Calu3 (cell line): Measurements from ENCODE around the gene LPCAT2. TPM values are rescaled to one million over a fixed set of nuclear protein-coding genes. Genes with fewer than 3 reads are reported as not detected.
A peak's percentile ranks its signal among the peaks of the same experiment; 100 is the strongest.

Experiments used
- Bru-seq: library from RNA; stranded (reverse); fragments of 400-500 nt; gene quantifications from one replicate; lab custom pipeline; 2021; lab: Mats Ljungman, UMichigan
- BruChase-seq, 2 experiments: library from RNA; stranded (reverse); fragments of 400-500 nt; gene quantifications; one replicate each; lab custom pipeline; 2021; lab: Mats Ljungman, UMichigan
- BruUV-seq: library from RNA; stranded (reverse); fragments of 400-500 nt; replicated peaks from 2 replicates; lab custom pipeline; 2021; lab: Mats Ljungman, UMichigan
- CTCF ChIA-PET: fragments of 300-600 bp; sonication (Branson Sonifier 250); formaldehyde crosslinking; loops from one replicate; lab custom pipeline; 2022; ENCODE audit warnings: antibody characterized with exemption; lab: Charles Lee
- DNase-seq: peaks from one replicate; pipeline ENCODE4 v3.0.0; 2022
- H3K27ac Mint-ChIP-seq: one replicate; pipeline ENCODE4 v1.8.0; 2022; ENCODE audit warnings: mixed read lengths; ENCODE audit not compliant: unreplicated experiment
- H3K27me3 Mint-ChIP-seq: one replicate; pipeline ENCODE4 v1.8.0; 2022; ENCODE audit warnings: mixed read lengths; ENCODE audit not compliant: unreplicated experiment
- H3K36me3 Mint-ChIP-seq: one replicate; pipeline ENCODE4 v1.8.0; 2022; ENCODE audit warnings: mild to moderate bottlenecking, moderate library complexity, mixed read lengths; ENCODE audit not compliant: insufficient read depth, unreplicated experiment
- H3K4me1 Mint-ChIP-seq: one replicate; pipeline ENCODE4 v1.8.0; 2022; ENCODE audit warnings: mild to moderate bottlenecking, low read depth, mixed read lengths; ENCODE audit not compliant: unreplicated experiment
- H3K4me3 Mint-ChIP-seq: one replicate; pipeline ENCODE4 v1.8.0; 2022; ENCODE audit warnings: mild to moderate bottlenecking, low read depth, moderate library complexity, mixed read lengths; ENCODE audit not compliant: unreplicated experiment
- H3K9me3 Mint-ChIP-seq: one replicate; pipeline ENCODE4 v1.8.0; 2022; ENCODE audit warnings: low read depth, mixed read lengths; ENCODE audit not compliant: unreplicated experiment
- CTCF ChIP-seq: fragments of 200-600 bp; IDR thresholded peaks from one replicate; pipeline ENCODE4 v1.8.0; 2022; ENCODE audit warnings: antibody characterized with exemption; ENCODE audit not compliant: unreplicated experiment
- intact Hi-C: fragments of 100-400 bp; cut with micrococcal nuclease; formaldehyde crosslinking; loops from one replicate; pipeline ENCODE4 v1.10.0; 2022; ENCODE audit not compliant: unreplicated experiment
- long read RNA-seq: library from polyadenylated mRNA; stranded (forward); transcript quantifications from one replicate; pipeline ENCODE4 v2.0.0, GENCODE V29; 2022
- total RNA-seq: library from RNA; stranded (reverse); gene quantifications from 2 replicates; pipeline ENCODE4 v1.2.3, GENCODE V29; 2022

LPCAT2 gene
- total RNA-seq (3.9 and 10.0 TPM in 2 replicates), Bru-seq, nascent RNA (percentile 38 among the genes with signal in this experiment), BruChase-seq, experiment 1, labeled RNA remaining after a 6-hour chase (percentile 42 among the genes with signal in this experiment), BruChase-seq, experiment 2, labeled RNA remaining after a 2-hour chase (percentile 41 among the genes with signal in this experiment)
- long read RNA-seq, full-length matches to known transcripts = 3 of 4 reads
- long read RNA-seq, partial matches to known transcripts = 0 of 4 reads
- long read RNA-seq, other reads (novel, unspliced or antisense) = 1 of 4 reads

GRCh38 chr16:55508941-55509931, at the start of gene LPCAT2:
LPCAT2 (plus strand) TSS chr16:55509072; CDS start chr16:55509182, 110 bp downstream.
- intact Hi-C loops = no loop called here
- no peak for TF ChIP-seq CTCF
- H3K27ac Mint-ChIP-seq = no peak within 1 kb of the TSS
- CTCF ChIA-PET = interaction anchor here (0.6 to 0.9 kb wide), 2 partner anchors 8 to 14 kb away, joined by 3 to 5 read pairs; no protein-coding TSS in a partner anchor
- peaks cover 4% of the 10 kb centered on the region for H3K9me3 Mint-ChIP-seq
- H3K4me1 Mint-ChIP-seq = peaks cover 9% of the 10 kb centered on the region
- DNase-seq = peak; percentile 69
- no TSS peak for BruUV-seq
- peaks cover 9% of the 10 kb centered on the region for H3K36me3 Mint-ChIP-seq
- peak within 1 kb of the TSS; percentile 57 for H3K4me3 Mint-ChIP-seq
- H3K27me3 Mint-ChIP-seq = peaks cover 29% of the 10 kb centered on the region

GRCh38 chr16:55462241-55462640, 46.6 kb upstream of the LPCAT2 start:
- CTCF ChIA-PET = no interaction called here
- H3K27ac Mint-ChIP-seq = no peak overlapping the region
- intact Hi-C loops = loop anchor here (10.0 kb wide), 1 partner anchor 183 kb away; no protein-coding TSS in a partner anchor
- no peaks in the 10 kb centered on the region for H3K4me1 Mint-ChIP-seq
- H3K36me3 Mint-ChIP-seq = no peaks in the 10 kb centered on the region
- BruUV-seq = no TSS peak
- peaks cover 49% of the 10 kb centered on the region for H3K27me3 Mint-ChIP-seq
- DNase-seq = no peak
- TF ChIP-seq CTCF = no peak
- H3K4me3 Mint-ChIP-seq = no peak overlapping the region
- H3K9me3 Mint-ChIP-seq = no peaks in the 10 kb centered on the region

- no peak overlapping the region for H3K4me3 Mint-ChIP-seq
These were observed 44.5 kb upstream of the LPCAT2 start for GRCh38 chr16:55464375-55464774.

More at GRCh38 chr16:55464375-55464774, 44.5 kb upstream of the LPCAT2 start:
- H3K27me3 Mint-ChIP-seq = peaks cover 41% of the 10 kb centered on the region
- intact Hi-C loops = loop anchor here (2.0 to 10.0 kb wide), 2 partner anchors 180 to 378 kb away; no protein-coding TSS in a partner anchor
- BruUV-seq = no TSS peak
- CTCF ChIA-PET = interaction anchor here (0.6 to 1.8 kb wide), 18 partner anchors 8 to 854 kb away, joined by 4 to 13 read pairs (median 4); no protein-coding TSS in a partner anchor
- no peak for TF ChIP-seq CTCF
- no peaks in the 10 kb centered on the region for H3K36me3 Mint-ChIP-seq
- no peak overlapping the region for H3K27ac Mint-ChIP-seq
- DNase-seq = no peak
- H3K9me3 Mint-ChIP-seq = no peaks in the 10 kb centered on the region
- H3K4me1 Mint-ChIP-seq = no peaks in the 10 kb centered on the region
